Uterus (tissue), 4 donors: ENCODE results near the gene AZU1. TPM values are rescaled to one million over a fixed set of nuclear protein-coding genes. Genes with fewer than 3 reads are reported as not detected.
"Not testable (repeated sequence)": the region's sequence is repeated elsewhere in the genome, so short reads cannot be mapped to it uniquely, and the experiment has no call there.

Experiments
- DNase-seq, 2 donors: peaks; one replicate each; pipeline ENCODE4 v3.0.0-alpha.2; 2019 to 2020
- H3K27ac ChIP-seq, 2 donors: fragments of 200-600 bp; sonication (generic); 1 replicate in 1 of 2; 2 replicates in 1 of 2; pipeline ENCODE4 v1.5.1; 2016 to 2018
- H3K27me3 ChIP-seq, 2 donors: fragments of 200-600 bp; sonication (generic); one replicate each; pipeline ENCODE4 v1.5.1; 2018 to 2019; ENCODE audit warnings: control low read depth in 1 of 2
- H3K36me3 ChIP-seq, 2 donors: fragments of 200-600 bp; sonication (generic); one replicate each; pipeline ENCODE4 v1.5.1; 2019; ENCODE audit warnings: control low read depth in 1 of 2
- H3K4me1 ChIP-seq, 2 donors: fragments of 200-600 bp; sonication (generic); one replicate each; pipeline ENCODE4 v1.5.1; 2018 to 2019; ENCODE audit warnings: control low read depth in 1 of 2
- H3K4me3 ChIP-seq, 2 donors: fragments of 200-600 bp; sonication (generic); 1 replicate in 1 of 2; 2 replicates in 1 of 2; pipeline ENCODE4 v1.5.1; 2018 to 2019; ENCODE audit warnings: mild to moderate bottlenecking in 1 of 2
- H3K9me3 ChIP-seq, 2 donors: fragments of 200-600 bp; sonication (generic); one replicate each; pipeline ENCODE4 v1.5.1; 2019; ENCODE audit warnings: control low read depth in 1 of 2
- CTCF ChIP-seq, 4 experiments: fragments of 200-600 bp in 2 of 4; fragments of 450-650 bp in 2 of 4; sonication (generic) in 2 of 4; IDR thresholded peaks; one replicate each; pipeline ENCODE4 v1.5.1; 2016 to 2019; ENCODE audit warnings: antibody characterized with exemption in 4 of 4, mild to moderate bottlenecking in 2 of 4, moderate library complexity in 1 of 4
- POLR2A ChIP-seq, 2 donors: fragments of 450-650 bp; IDR thresholded peaks; one replicate each; pipeline ENCODE4 v1.6.1; 2016; ENCODE audit warnings: antibody characterized with exemption in 2 of 2, mild to moderate bottlenecking in 1 of 2, moderate library complexity in 1 of 2
- intact Hi-C: fragments of 100-400 bp; cut with DNase I; formaldehyde crosslinking; loops from one replicate; pipeline ENCODE4 v1.15.1; 2023; ENCODE audit warnings: low total_unique reads
- total RNA-seq, 4 donors: library from RNA; depleted of rRNA in 3 of 4; stranded (reverse); fragments of >200 nt in 3 of 4; gene quantifications; one replicate each; pipeline versions ENCODE4 v1.1.0 to v1.2.4, GENCODE V29; 2014 to 2023
- donor health status: DM: yes; HTN: yes; CAD: no.

Gene AZU1
- total RNA-seq, 4 donors from 2014 or later: 0.85 to 2.6 TPM; not detected in 2

- H3K27me3 ChIP-seq: no peaks in the 10 kb centered on the region
- no peaks in the 10 kb centered on the region for H3K9me3 ChIP-seq
- intact Hi-C loops: no loop called here
- no peak overlapping the region for H3K4me3 ChIP-seq
- H3K36me3 ChIP-seq: no peaks in the 10 kb centered on the region
- no peak for TF ChIP-seq CTCF (IDR thresholded peaks at IDR 0.05)
- TF ChIP-seq POLR2A (IDR thresholded peaks at IDR 0.05): no peak
- DNase-seq: no peak
- H3K4me1 ChIP-seq: no peaks in the 10 kb centered on the region
- H3K27ac ChIP-seq: no peak overlapping the region
These were observed 13.2 kb upstream of the AZU1 start for GRCh38 chr19:814152-815078.

- H3K27me3 ChIP-seq: no peaks in the 10 kb centered on the region
- H3K4me1 ChIP-seq: no peaks in the 10 kb centered on the region
- DNase-seq: no peak
- H3K27ac ChIP-seq: no peak overlapping the region
- no peaks in the 10 kb centered on the region for H3K9me3 ChIP-seq
- intact Hi-C loops: no loop called here
- no peak overlapping the region for H3K4me3 ChIP-seq
- no peaks in the 10 kb centered on the region for H3K36me3 ChIP-seq
- TF ChIP-seq CTCF (IDR thresholded peaks at IDR 0.05): no peak
- TF ChIP-seq POLR2A (IDR thresholded peaks at IDR 0.05): no peak
These were observed 12.4 kb upstream of the AZU1 start for GRCh38 chr19:815079-815774.

GRCh38 chr19:815775-816499 lies 11.7 kb upstream of the AZU1 start:
- Histone ChIP-seq H3K9me3 (no peaks in the 10 kb centered on the region), H3K4me3 (no peak overlapping the region), H3K27ac (no peak overlapping the region), H3K36me3 (no peaks in the 10 kb centered on the region), H3K27me3 (no peaks in the 10 kb centered on the region), H3K4me1 (no peaks in the 10 kb centered on the region)
- TF ChIP-seq CTCF (IDR thresholded peaks at IDR 0.05): no peak
- TF ChIP-seq POLR2A (IDR thresholded peaks at IDR 0.05): no peak
- no peak for DNase-seq
- intact Hi-C loops: no loop called here

GRCh38 chr19:816500-816857 lies 11.2 kb upstream of the AZU1 start:
- H3K27me3 ChIP-seq: no peaks in the 10 kb centered on the region
- no peak for TF ChIP-seq POLR2A (IDR thresholded peaks at IDR 0.05)
- TF ChIP-seq CTCF (IDR thresholded peaks at IDR 0.05): no peak
- DNase-seq: no peak
- peaks cover 0 to 3% of the 10 kb centered on the region in 2 donors for H3K4me1 ChIP-seq
- intact Hi-C loops: no loop called here
- no peak overlapping the region for H3K27ac ChIP-seq
- no peaks in the 10 kb centered on the region for H3K36me3 ChIP-seq
- no peaks in the 10 kb centered on the region for H3K9me3 ChIP-seq
- H3K4me3 ChIP-seq: no peak overlapping the region

DNA sequence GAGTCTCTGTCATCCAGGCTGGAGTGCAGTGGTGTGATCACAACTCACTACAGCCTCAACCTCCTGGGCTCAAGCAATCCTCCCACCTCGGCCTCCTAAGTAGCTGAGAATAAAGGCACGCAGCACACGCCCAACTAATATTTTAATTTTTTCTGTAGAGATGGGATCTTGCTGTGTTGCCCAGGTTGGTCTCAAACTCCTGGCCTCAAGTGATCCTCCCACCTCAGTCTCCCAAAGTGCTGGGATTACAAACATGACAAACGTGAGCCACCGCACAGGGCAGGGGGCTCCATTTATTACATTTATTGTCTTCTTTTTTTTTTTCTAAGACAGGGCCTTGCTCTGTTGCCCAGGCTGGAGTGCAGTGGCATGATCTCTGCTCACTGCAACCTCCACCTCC lies 7.4 kb upstream of the AZU1 start:
- H3K27ac ChIP-seq, intact Hi-C loops, DNase-seq, H3K4me3 ChIP-seq, H3K9me3 ChIP-seq, H3K36me3 ChIP-seq: not testable (repeated sequence)
- H3K27me3 ChIP-seq: peaks cover 5 to 11% of the 10 kb centered on the region in 2 donors
- H3K4me1 ChIP-seq: peaks cover 0 to 14% of the 10 kb centered on the region in 2 donors
